PC-3 (cell line): Measurements from ENCODE around the gene TNFRSF12A. TPM values are rescaled to one million over a fixed set of nuclear protein-coding genes. Genes with fewer than 3 reads are reported as not detected.
A peak's percentile ranks its signal among the peaks of the same experiment; 100 is the strongest.

Experiments
- ATAC-seq: fragments of 200-7000 bp; cut with Tn5 transposase; 2 replicates; pipeline ENCODE4 v1.9.1; 2020; ENCODE audit warnings: mild to moderate bottlenecking, moderate library complexity
- BruUV-seq: library from RNA; stranded (reverse); fragments of 400-500 nt; replicated peaks from 2 replicates; lab custom pipeline; 2021; lab: Mats Ljungman, UMichigan
- CTCF ChIA-PET: fragments of 300-600 bp; sonication (Branson Sonifier 250); formaldehyde crosslinking; loops from one replicate; lab custom pipeline; 2022; ENCODE audit warnings: antibody characterized with exemption; lab: Charles Lee
- POLR2A ChIA-PET: fragments of 300-600 bp; sonication (Branson Sonifier 250); formaldehyde crosslinking; loops from one replicate; lab custom pipeline; 2022; ENCODE audit warnings: antibody characterized with exemption; ENCODE audit not compliant: unreplicated experiment; lab: Charles Lee
- DNase-seq: peaks from one replicate; pipeline ENCODE4 v3.0.0-alpha.2; 2015
- H2AFZ ChIP-seq: fragments of 300-600 bp; sonication (generic); 2 replicates; pipeline ENCODE4 v1.6.0; 2016; ENCODE audit warnings: antibody characterized with exemption, low read length
- H3F3A ChIP-seq: fragments of 300-600 bp; sonication (generic); one replicate; pipeline ENCODE4 v1.6.0; 2017; ENCODE audit warnings: antibody characterized with exemption, low read length, control low read depth, mild to moderate bottlenecking; ENCODE audit not compliant: unreplicated experiment
- H3K27ac ChIP-seq: fragments of 300-600 bp; sonication (generic); 2 replicates; pipeline ENCODE4 v1.5.1; 2016; ENCODE audit warnings: mild to moderate bottlenecking, low read length
- H3K27me3 ChIP-seq: fragments of 300-600 bp; sonication (generic); 2 replicates; pipeline ENCODE4 v1.6.1; 2016; ENCODE audit warnings: low read length, mixed read lengths
- H3K36me3 ChIP-seq: fragments of 300-600 bp; sonication (generic); 2 replicates; pipeline ENCODE4 v1.6.1; 2016; ENCODE audit warnings: low read depth, mixed run types, low read length, mixed read lengths
- H3K4me1 ChIP-seq: fragments of 300-600 bp; sonication (generic); 2 replicates; pipeline ENCODE4 v1.5.1; 2016; ENCODE audit warnings: low read length; ENCODE audit not compliant: insufficient read depth
- H3K4me2 ChIP-seq: fragments of 300-600 bp; sonication (generic); 2 replicates; pipeline ENCODE4 v1.6.0; 2016; ENCODE audit warnings: low read length
- H3K4me3 ChIP-seq: fragments of 300-600 bp; sonication (generic); 2 replicates; pipeline ENCODE4 v1.5.1; 2016; ENCODE audit warnings: mild to moderate bottlenecking, low read length, mixed read lengths
- H3K79me2 ChIP-seq: fragments of 300-600 bp; sonication (generic); 2 replicates; pipeline ENCODE4 v1.6.1; 2017; ENCODE audit warnings: low read length, mixed read lengths
- H3K9ac ChIP-seq: fragments of 300-600 bp; sonication (generic); 2 replicates; pipeline ENCODE4 v1.6.0; 2016; ENCODE audit warnings: mild to moderate bottlenecking, low read length
- H3K9me2 ChIP-seq: fragments of 300-600 bp; sonication (generic); replicated peaks from 2 replicates; pipeline ENCODE4 v1.6.1; 2016; ENCODE audit warnings: mixed run types, low read length, mixed read lengths
- H3K9me3 ChIP-seq: fragments of 300-600 bp; sonication (generic); 2 replicates; pipeline ENCODE4 v1.6.1; 2016; ENCODE audit warnings: low read length, mixed read lengths
- H4K20me1 ChIP-seq: fragments of 300-600 bp; sonication (generic); 2 replicates; pipeline ENCODE4 v1.6.1; 2016; ENCODE audit warnings: low read length, mixed read lengths
- CTCF ChIP-seq: fragments of 300-600 bp; sonication (generic); conservative IDR thresholded peaks from 2 replicates; pipeline ENCODE4 v1.5.1; 2017; ENCODE audit warnings: antibody characterized with exemption, low read depth, mild to moderate bottlenecking, low read length
- EZH2 ChIP-seq: fragments of 300-600 bp; sonication (generic); IDR thresholded peaks from one replicate; pipeline ENCODE4 v1.6.1; 2017; ENCODE audit warnings: antibody characterized with exemption, mild to moderate bottlenecking, low read length; ENCODE audit not compliant: unreplicated experiment
- EZH2phosphoT487 ChIP-seq: fragments of 300-600 bp; sonication (generic); IDR thresholded peaks from 2 replicates; pipeline ENCODE4 v1.6.1; 2018; ENCODE audit warnings: mild to moderate bottlenecking, antibody characterized with exemption, low read length, borderline replicate concordance
- intact Hi-C: fragments of 100-400 bp; cut with micrococcal nuclease; formaldehyde crosslinking; loops from 2 replicates; pipeline ENCODE4 v1.9.0; 2023
- total RNA-seq: library from RNA; depleted of rRNA; stranded (reverse); fragments of >200 nt; gene quantifications from 2 replicates; pipeline ENCODE4 v1.2.3, GENCODE V29; 2014

The TNFRSF12A gene
- total RNA-seq, 1 experiment from 2014 or later, result 713 TPM

GRCh38 chr16:3010510-3010909 is 9.7 kb upstream of the TNFRSF12A start:
- no peaks in the 10 kb centered on the region for H3K36me3 ChIP-seq
- H3K27ac ChIP-seq, result peak overlapping the region; percentile 75
- no TSS peak for BruUV-seq
- H3K9me3 ChIP-seq, result no peaks in the 10 kb centered on the region
- H3K4me3 ChIP-seq, result no peak overlapping the region
- ChIA-PET POLR2A (interaction anchor here (0.6 to 2.4 kb wide), 3 partner anchors 10 to 153 kb away, joined by 3 to 18 read pairs (median 3); partner anchors contain the start of gene TNFRSF12A), CTCF (interaction anchor here (1.4 kb wide), 1 partner anchor 12 kb away, joined by 6 read pairs; no protein-coding TSS in a partner anchor)
- no peaks in the 10 kb centered on the region for H3K9me2 ChIP-seq
- no peak overlapping the region for H2AFZ ChIP-seq
- intact Hi-C loops, result no loop called here
- TF ChIP-seq EZH2 (no peak), EZH2phosphoT487 (no peak), CTCF (no peak)
- H4K20me1 ChIP-seq, result no peaks in the 10 kb centered on the region
- DNase-seq (no peak), ATAC-seq (no peak)
- H3K79me2 ChIP-seq, result no peaks in the 10 kb centered on the region
- H3K9ac ChIP-seq, result no peak overlapping the region
- H3K4me2 ChIP-seq, result peak overlapping the region; percentile 74
- H3F3A ChIP-seq, result no peaks in the 10 kb centered on the region
- peaks cover 37% of the 10 kb centered on the region for H3K4me1 ChIP-seq
- no peaks in the 10 kb centered on the region for H3K27me3 ChIP-seq

GRCh38 chr16:3012246-3012645 is 7.9 kb upstream of the TNFRSF12A start:
- H3F3A ChIP-seq, result no peaks in the 10 kb centered on the region
- no peak overlapping the region for H2AFZ ChIP-seq
- H3K79me2 ChIP-seq, result no peaks in the 10 kb centered on the region
- H4K20me1 ChIP-seq, result no peaks in the 10 kb centered on the region
- no peaks in the 10 kb centered on the region for H3K9me3 ChIP-seq
- no peak for TF ChIP-seq CTCF
- TF ChIP-seq EZH2, result no peak
- no peak for TF ChIP-seq EZH2phosphoT487
- DNase-seq (no peak), ATAC-seq (no peak)
- H3K9ac ChIP-seq, result no peak overlapping the region
- no peaks in the 10 kb centered on the region for H3K27me3 ChIP-seq
- intact Hi-C loops, result no loop called here
- H3K36me3 ChIP-seq, result no peaks in the 10 kb centered on the region
- no peak overlapping the region for H3K4me3 ChIP-seq
- H3K27ac ChIP-seq, result no peak overlapping the region
- H3K9me2 ChIP-seq, result no peaks in the 10 kb centered on the region
- H3K4me2 ChIP-seq, result no peak overlapping the region
- peaks cover 37% of the 10 kb centered on the region for H3K4me1 ChIP-seq
- no TSS peak for BruUV-seq
- ChIA-PET POLR2A (interaction anchor here (0.7 kb wide), 1 partner anchor 366 kb away, joined by 3 read pairs; no protein-coding TSS in a partner anchor), CTCF (no interaction called here)

GRCh38 chr16:3012828-3013420 is 7.2 kb upstream of the TNFRSF12A start, which contains the start of gene CLDN9:
Gene CLDN9, plus strand, starts transcription at chr16:3012923. Its CDS starts 440 bp downstream, at chr16:3013363.
- Histone ChIP-seq H3K36me3 (no peaks in the 10 kb centered on the region), H4K20me1 (no peaks in the 10 kb centered on the region), H3K9ac (no peak within 1 kb of the TSS), H3K79me2 (no peaks in the 10 kb centered on the region), H3K4me3 (no peak within 1 kb of the TSS), H2AFZ (no peak within 1 kb of the TSS), H3K9me2 (no peaks in the 10 kb centered on the region), H3K27me3 (no peaks in the 10 kb centered on the region), H3K4me1 (peaks cover 37% of the 10 kb centered on the region), H3F3A (no peaks in the 10 kb centered on the region), H3K4me2 (peak within 1 kb of the TSS; percentile 15; the same call in 1 of the 2 replicates), H3K9me3 (no peaks in the 10 kb centered on the region), H3K27ac (no peak within 1 kb of the TSS)
- ChIA-PET CTCF (no interaction called here), POLR2A (no interaction called here)
- peak; percentile 58 for DNase-seq
- intact Hi-C loops, result no loop called here
- no peak for TF ChIP-seq EZH2
- ATAC-seq, result peak; percentile 55
- BruUV-seq, result no TSS peak
